ENCODE data around the gene NABP1.

NABP1 gene

DNA sequence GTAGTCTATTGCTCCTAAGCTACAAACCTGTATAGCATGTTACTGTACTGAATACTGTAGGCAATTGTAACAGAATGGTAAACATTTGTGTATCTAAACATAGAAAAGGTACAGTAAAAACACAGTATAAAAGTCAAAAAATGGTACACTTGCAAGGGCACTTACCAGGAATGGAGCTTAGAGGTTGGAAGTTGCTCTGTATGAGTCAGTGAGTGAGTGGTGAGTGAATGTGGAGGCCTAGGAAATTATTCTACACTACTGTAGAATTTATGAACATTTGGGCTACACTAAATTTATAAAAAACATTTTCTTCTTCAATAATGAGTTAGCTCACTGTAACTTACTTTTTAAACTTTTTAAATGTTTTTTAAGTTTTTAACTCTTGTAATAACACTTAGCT is 19.0 kb downstream of the NABP1 start:
- TF ChIP-seq GATA1 (IDR thresholded peaks at IDR 0.05; ENCODE audit: low read depth, low read length) (no peak), POLR2A (IDR thresholded peaks at IDR 0.05; ENCODE audit: low read length) (no peak)
- DNase-seq, result no peak

DNA sequence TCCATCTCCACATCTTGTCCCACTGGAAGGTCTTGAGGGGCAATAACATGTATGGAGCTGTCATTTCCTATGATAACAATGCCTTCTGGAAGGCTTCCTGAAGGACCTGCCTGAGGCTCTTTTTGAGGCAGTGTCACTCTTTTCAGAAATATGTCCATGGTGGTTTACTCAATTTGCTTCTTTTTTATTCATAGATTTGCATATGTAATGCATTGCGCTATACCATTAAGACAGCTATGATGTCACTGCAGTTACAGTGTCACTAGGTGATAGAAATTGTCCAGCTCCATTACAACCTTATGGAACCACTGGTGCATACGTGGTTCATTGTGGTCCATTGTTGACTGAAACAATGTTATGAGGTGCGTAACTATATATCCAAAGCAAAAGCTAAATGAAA is 19.9 kb downstream of the NABP1 start:
- no peak for TF ChIP-seq POLR2A (IDR thresholded peaks at IDR 0.05; ENCODE audit: low read length)
- no peak for TF ChIP-seq GATA1 (IDR thresholded peaks at IDR 0.05; ENCODE audit: low read depth, low read length)

DNA sequence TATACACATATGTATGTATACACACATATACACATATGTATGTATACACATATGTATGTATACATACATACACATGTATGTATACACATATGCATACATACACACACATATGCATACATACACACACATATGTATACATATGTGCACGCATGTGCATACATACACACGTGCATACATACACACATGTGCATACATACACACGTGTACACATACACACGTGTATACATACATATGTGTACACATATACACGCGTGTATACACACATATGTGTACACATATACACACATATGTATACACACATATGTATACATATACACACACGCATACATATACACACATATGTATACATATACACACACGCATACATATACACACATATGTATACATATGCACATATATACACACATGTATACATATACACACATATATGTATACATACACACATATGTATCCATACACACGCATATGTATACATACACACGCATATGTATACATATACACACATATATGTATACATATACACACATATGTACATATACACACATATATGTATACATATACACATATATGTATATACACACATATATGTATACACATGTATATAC is 21.5 kb downstream of the NABP1 start:
- no peak for TF ChIP-seq GATA1 (IDR thresholded peaks at IDR 0.05; ENCODE audit: low read depth, low read length)
- TF ChIP-seq POLR2A (IDR thresholded peaks at IDR 0.05; ENCODE audit: low read length), result no peak
- DNase-seq, result peak; percentile 18 to 33

More for the DNA sequence above, 19.9 kb downstream of the NABP1 start:
- no peak for DNase-seq

DNA sequence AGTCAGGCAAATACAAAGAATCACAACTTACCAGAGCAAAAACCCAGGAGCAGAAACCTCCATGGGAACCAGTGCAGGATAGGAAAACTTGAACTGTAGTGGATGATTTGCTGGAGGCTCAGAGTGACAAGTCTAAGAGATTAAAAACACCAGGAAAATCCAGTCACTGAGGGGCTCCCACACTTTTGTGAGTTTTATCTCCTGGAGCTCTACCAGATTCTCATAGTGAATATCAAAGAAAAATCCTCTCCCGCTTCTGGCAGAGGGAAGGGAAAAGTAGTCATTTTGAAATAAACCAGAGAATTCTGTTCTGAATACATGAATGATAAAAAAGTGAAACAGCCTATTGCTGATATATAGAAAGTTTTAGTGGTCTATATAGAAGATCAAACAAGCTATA is 23.1 kb downstream of the NABP1 start:
- no peak for DNase-seq
- TF ChIP-seq GATA1 (IDR thresholded peaks at IDR 0.05; ENCODE audit: low read depth, low read length), result no peak
- TF ChIP-seq POLR2A (IDR thresholded peaks at IDR 0.05; ENCODE audit: low read length), result no peak

DNA sequence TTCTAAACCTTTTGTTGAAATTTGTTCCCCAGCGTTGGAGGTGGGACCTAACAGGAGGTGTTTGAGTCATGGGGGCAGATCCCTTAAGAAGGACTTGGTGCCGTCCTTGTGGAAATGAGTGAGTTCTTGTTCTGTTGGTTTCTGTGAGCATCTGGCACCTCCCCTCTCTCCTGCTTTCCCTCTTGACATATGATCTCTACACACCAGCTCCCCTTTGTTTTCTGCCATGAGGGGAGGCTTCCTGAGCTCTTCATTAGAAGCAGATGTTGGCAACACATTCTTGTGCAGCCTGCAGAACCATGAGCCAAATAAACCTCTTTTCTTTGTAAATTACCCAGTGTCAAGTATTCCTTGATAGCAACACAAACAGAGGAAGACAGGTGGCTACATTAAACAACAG is 23.8 kb downstream of the NABP1 start:
- DNase-seq, result no peak
- TF ChIP-seq GATA1 (IDR thresholded peaks at IDR 0.05; ENCODE audit: low read depth, low read length), result no peak

DNA sequence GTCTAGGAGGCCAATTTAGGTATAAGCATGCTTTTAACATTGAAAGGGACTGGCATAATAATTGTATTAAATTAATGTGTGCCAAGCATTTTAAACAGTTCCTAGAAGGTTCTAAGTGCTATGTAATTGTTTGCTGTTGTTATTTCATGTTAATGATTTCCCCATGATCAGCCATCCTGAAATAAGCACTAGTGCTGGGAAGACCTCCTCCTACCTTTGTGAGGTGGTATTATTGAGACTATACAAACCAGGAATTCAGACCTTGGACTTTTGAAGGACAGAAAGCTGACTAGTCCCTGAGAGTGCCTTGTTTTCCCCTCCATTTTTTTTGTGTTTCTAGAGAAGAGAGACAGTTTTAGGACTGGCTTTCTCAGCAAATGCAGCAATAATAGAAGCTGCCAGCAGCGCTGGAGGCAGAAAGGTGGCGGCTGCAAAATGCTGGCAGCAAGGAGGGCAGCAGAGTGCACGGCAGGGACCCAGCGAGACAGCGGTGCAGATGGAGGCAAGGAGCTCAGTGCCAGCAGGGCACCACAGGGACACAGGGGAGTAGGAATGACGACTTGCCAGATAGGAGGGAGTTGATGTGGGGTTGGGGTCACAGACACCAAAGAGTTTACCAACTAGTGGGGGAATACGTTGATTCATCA is 25.3 kb downstream of the NABP1 start:
- TF ChIP-seq GATA1 (IDR thresholded peaks at IDR 0.05; ENCODE audit: low read depth, low read length), result no peak
- TF ChIP-seq POLR2A (IDR thresholded peaks at IDR 0.05; ENCODE audit: low read length), result no peak
- no peak for DNase-seq

DNA sequence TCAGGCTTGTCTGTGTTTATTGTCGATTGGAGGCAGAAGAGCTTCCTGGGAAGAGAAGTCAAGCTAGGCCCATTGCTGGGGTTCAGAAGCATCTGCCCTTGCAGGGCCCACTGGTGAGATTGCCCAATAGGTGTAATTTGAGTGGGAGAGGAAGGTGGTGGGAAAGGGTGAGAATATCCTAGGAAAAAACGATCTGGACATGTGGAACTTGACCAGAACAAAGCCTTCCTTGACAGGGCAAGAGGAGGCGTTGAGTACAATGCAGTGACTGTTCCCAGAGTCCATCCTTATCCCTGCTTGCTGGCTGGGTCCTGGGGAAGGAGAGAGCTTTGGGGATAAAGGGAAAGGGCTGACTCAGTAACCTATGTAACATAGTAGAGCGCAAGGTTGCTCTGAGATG is 27.1 kb downstream of the NABP1 start:
- TF ChIP-seq GATA1 (IDR thresholded peaks at IDR 0.05; ENCODE audit: low read depth, low read length), result no peak
- TF ChIP-seq POLR2A (IDR thresholded peaks at IDR 0.05; ENCODE audit: low read length), result no peak
- no peak for DNase-seq

DNA sequence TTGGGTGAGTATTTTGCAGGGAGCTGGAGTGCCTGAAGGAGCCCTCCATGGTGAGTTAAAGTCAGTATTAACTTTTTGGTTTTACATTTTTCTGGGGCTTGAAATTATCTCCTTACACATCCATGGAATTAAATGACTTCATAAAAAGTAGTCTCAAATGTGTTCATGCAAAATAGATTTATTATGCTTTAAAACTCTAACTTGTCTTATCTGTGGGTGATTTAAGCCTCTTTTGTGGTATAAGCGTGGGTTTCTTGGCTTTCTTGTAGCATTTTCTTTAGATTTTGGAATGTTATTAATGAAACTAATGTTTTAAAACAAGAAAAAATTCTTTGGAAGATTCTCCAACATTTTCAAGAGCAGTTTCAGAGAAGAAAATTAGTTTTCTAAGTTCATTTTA is 27.8 kb downstream of the NABP1 start:
- no peak for DNase-seq
- no peak for TF ChIP-seq GATA1 (IDR thresholded peaks at IDR 0.05; ENCODE audit: low read depth, low read length)
- no peak for TF ChIP-seq POLR2A (IDR thresholded peaks at IDR 0.05; ENCODE audit: low read length)

DNA sequence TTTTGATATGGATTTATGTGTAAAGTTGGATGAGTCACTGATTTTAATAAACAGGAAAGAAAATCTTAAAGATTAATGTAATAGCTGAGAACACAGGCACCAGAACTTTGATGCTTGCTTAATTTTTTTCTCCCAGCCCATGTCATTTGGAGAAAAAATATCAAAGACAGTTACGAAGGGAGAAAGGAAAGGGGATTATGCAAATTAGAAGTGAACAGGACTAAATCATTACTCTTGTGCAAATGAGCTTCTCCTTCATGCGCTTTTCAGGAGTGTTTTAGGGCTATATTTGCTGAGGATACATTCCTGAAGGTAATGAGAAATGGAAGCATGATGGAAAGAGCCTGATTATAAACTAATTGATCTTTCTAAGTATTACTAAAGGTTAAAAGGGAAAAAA is 28.9 kb downstream of the NABP1 start:
- DNase-seq, result no peak
- TF ChIP-seq POLR2A (IDR thresholded peaks at IDR 0.05; ENCODE audit: low read length) (no peak), GATA1 (IDR thresholded peaks at IDR 0.05; ENCODE audit: low read depth, low read length) (no peak)

DNA sequence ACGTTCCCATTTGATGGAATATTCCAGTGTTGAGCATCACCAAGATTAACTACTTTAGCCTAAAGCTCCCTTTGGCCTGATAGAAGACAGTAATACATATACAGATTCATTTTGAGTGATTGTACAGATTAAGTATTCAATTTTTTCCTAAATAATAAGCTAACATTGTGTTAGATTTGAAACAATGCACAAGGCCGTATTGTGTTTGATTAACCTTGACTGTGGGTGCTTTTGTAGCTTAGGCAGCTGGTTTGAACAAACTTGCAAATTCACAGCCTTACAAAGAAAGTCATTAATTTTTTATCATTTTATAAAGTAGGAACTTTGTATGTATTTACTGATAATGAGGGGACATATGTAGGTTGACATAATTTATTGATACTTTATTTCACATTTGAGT is 29.6 kb downstream of the NABP1 start:
- TF ChIP-seq GATA1 (IDR thresholded peaks at IDR 0.05; ENCODE audit: low read depth, low read length) (no peak), POLR2A (IDR thresholded peaks at IDR 0.05; ENCODE audit: low read length) (no peak)
- DNase-seq, result no peak

DNA sequence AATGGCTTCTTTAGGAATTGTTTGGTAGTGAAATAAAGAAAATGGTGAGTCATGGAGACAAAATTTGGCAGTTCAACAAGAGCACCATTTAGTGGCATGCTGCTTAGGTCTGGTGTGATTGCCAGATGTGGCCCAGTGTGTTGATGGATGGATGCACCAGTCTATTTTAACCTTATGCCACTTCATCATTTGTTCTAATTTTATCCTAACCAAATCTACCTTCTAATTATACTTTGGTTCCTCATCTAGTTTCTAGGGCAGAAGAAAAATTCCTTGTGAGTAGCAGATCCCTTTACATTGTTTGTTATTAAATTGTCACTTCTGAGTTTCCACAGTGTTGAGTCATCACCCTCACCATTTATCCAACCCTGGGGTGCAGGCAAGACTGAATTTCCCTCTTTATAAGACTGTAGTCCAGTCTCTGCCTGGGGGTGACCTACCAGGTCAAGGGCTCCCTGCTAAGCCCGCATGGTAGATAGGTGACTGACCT is 32.5 kb downstream of the NABP1 start:
- DNase-seq, result no peak
- no peak for TF ChIP-seq GATA1 (IDR thresholded peaks at IDR 0.05; ENCODE audit: low read depth, low read length)
- TF ChIP-seq POLR2A (IDR thresholded peaks at IDR 0.05; ENCODE audit: low read length), result no peak

DNA sequence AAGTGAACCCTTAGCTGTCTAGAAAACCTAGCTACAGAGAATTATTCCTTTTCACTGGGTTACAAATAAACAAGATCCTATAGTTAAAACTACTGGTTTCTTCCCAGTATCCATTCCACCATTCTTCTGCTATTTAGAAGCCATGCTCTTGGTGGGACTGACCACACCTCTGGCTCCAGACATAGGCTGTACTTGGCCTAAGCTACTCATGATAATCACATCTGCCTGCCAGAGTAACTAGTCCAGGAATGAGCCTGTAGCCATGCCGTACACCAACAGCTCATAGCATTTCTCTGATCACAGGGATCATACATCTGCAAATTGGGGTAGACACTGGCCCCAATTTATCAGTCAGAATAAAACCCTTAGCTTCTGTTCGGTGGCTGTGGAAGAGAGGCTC is 33.7 kb downstream of the NABP1 start:
- DNase-seq, result no peak
- TF ChIP-seq GATA1 (IDR thresholded peaks at IDR 0.05; ENCODE audit: low read depth, low read length), result no peak
- TF ChIP-seq POLR2A (IDR thresholded peaks at IDR 0.05; ENCODE audit: low read length), result no peak

DNA sequence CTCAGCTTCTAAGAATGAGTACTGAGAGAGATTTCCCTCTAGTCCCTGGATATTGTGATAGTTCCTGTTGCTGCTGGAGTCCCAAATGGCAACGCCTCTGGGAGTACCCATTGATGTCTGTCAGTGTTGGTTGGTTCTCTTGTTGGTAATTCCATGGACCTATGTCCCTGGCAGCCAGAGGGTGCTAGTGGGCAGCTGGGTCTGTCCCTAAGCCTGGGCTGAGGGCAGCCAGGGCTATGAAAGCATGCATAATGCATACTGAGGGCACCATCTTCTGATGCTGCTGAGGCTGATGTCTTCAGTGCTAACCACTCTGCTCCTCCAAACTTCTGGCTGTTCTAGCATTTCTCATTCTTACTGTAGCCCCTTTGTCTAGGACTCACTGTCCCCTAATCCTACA is 35.9 kb downstream of the NABP1 start:
- peak; percentile 21 to 29 for DNase-seq
- TF ChIP-seq POLR2A (IDR thresholded peaks at IDR 0.05; ENCODE audit: low read length) (no peak), GATA1 (IDR thresholded peaks at IDR 0.05; ENCODE audit: low read depth, low read length) (no peak)

DNA sequence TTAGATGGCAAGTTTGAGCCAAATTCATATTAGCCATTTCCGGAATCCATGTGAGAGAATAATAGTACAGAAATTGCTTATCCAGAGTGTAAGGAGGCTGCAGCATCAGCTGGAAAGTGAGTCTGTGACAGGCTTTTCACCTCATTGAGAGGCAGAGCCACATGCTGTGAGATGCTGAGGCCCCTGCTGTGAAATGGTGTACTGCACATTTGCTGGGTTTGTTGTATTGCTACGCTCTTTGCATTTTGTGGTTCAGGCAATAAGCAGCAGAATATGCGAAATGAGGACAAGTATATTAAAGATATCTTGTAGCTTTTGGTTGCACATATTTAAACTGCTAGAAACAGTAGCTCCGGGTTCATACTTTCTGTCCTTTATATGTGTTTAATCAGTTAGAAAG is 37.0 kb downstream of the NABP1 start:
- no peak for DNase-seq

DNA sequence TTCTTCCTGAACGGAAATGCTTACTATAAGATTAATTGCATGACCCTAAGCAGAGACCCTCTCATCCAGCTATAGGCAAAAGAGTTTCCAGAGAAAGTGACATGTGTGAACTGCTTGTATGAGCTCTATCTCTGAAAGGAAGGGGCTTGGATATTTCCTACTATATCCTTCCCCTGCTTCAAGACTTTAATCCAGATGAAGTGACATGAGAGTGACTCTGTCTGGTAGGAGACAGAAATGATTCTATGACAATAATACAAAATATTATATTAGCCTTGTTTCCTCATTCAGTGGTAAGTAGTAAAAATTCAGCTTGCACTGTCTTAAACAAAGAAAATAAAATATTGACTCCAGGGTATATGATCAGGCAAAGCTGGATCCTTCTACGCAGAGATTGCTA is 37.5 kb downstream of the NABP1 start:
- DNase-seq, result no peak
- TF ChIP-seq POLR2A (IDR thresholded peaks at IDR 0.05; ENCODE audit: low read length) (no peak), GATA1 (IDR thresholded peaks at IDR 0.05; ENCODE audit: low read depth, low read length) (no peak)

More for the DNA sequence above, 37.0 kb downstream of the NABP1 start:
- TF ChIP-seq POLR2A (IDR thresholded peaks at IDR 0.05; ENCODE audit: low read length), result no peak

All from erythroblast (primary cell).